Neural progenitor cell (in vitro differentiated cells): Measurements from ENCODE around the gene MT1A. TPM values are rescaled to one million over a fixed set of nuclear protein-coding genes. Genes with fewer than 3 reads are reported as not detected.

Experiments used
- DNase-seq: peaks from one replicate; pipeline ENCODE4 v3.0.0-alpha.2; 2016; ENCODE audit warnings: low spot score
- H2AFZ ChIP-seq: fragments of 200-600 bp; sonication (generic); replicated peaks from 2 replicates; pipeline ENCODE4 v1.6.1; 2016; ENCODE audit warnings: antibody characterized with exemption
- H3F3A ChIP-seq: fragments of 200-600 bp; sonication (generic); 2 replicates; pipeline ENCODE4 v1.6.1; 2016; ENCODE audit warnings: antibody characterized with exemption, low read depth
- H3K27ac ChIP-seq: fragments of 200-600 bp; sonication (generic); 2 replicates; pipeline ENCODE4 v1.5.1; 2016; ENCODE audit warnings: mild to moderate bottlenecking
- H3K27me3 ChIP-seq: fragments of 200-600 bp; sonication (generic); 2 replicates; pipeline ENCODE4 v1.6.1; 2016; ENCODE audit warnings: mild to moderate bottlenecking, moderate library complexity
- H3K36me3 ChIP-seq: fragments of 200-600 bp; sonication (generic); 2 replicates; pipeline ENCODE4 v1.5.1; 2016
- H3K4me1 ChIP-seq: fragments of 200-600 bp; sonication (generic); 2 replicates; pipeline ENCODE4 v1.6.1; 2016; ENCODE audit warnings: mixed run types
- H3K4me2 ChIP-seq: fragments of 200-600 bp; sonication (generic); 2 replicates; pipeline ENCODE4 v1.6.1; 2016
- H3K4me3 ChIP-seq: fragments of 200-600 bp; sonication (generic); 2 replicates; pipeline ENCODE4 v1.5.1; 2016
- H3K79me2 ChIP-seq: fragments of 200-600 bp; sonication (generic); 2 replicates; pipeline ENCODE4 v1.6.1; 2016; ENCODE audit warnings: low read depth
- H3K9ac ChIP-seq: fragments of 200-600 bp; sonication (generic); 2 replicates; pipeline ENCODE4 v1.6.1; 2016
- H3K9me3 ChIP-seq: fragments of 200-600 bp; sonication (generic); 2 replicates; pipeline ENCODE4 v1.5.1; 2016; ENCODE audit warnings: low read depth
- H4K20me1 ChIP-seq: fragments of 200-600 bp; sonication (generic); 2 replicates; pipeline ENCODE4 v1.6.1; 2016; ENCODE audit warnings: low read depth
- H3K27ac Mint-ChIP-seq: 3 replicates; pipeline ENCODE4 v1.8.0; 2021; ENCODE audit warnings: mixed read lengths
- H3K27me3 Mint-ChIP-seq: 2 replicates; pipeline ENCODE4 v1.8.0; 2022; ENCODE audit warnings: low read depth, mild to moderate bottlenecking, inconsistent platforms, moderate library complexity, mixed read lengths; ENCODE audit not compliant: insufficient read depth
- H3K36me3 Mint-ChIP-seq: 3 replicates; pipeline ENCODE4 v1.8.0; 2021; ENCODE audit warnings: mixed read lengths
- H3K4me1 Mint-ChIP-seq: 3 replicates; pipeline ENCODE4 v1.8.0; 2021; ENCODE audit warnings: mixed read lengths
- H3K4me3 Mint-ChIP-seq: 3 replicates; pipeline ENCODE4 v1.8.0; 2021; ENCODE audit warnings: mild to moderate bottlenecking, moderate library complexity, mixed read lengths
- H3K9me3 Mint-ChIP-seq: 3 replicates; pipeline ENCODE4 v1.8.0; 2020; ENCODE audit warnings: mixed read lengths
- EZH2 ChIP-seq: fragments of 200-600 bp; sonication (generic); IDR thresholded peaks from 2 replicates; pipeline ENCODE4 v1.6.1; 2017; ENCODE audit warnings: antibody characterized with exemption, mild to moderate bottlenecking, moderate library complexity
- EZH2phosphoT487 ChIP-seq: fragments of 200-600 bp; sonication (generic); IDR thresholded peaks from 2 replicates; pipeline ENCODE4 v1.6.1; 2017; ENCODE audit warnings: antibody characterized with exemption
- total RNA-seq: library from RNA; depleted of rRNA; stranded (reverse); fragments of >200 nt; gene quantifications from 2 replicates; pipeline ENCODE4 v1.2.3, GENCODE V29; 2015; ENCODE audit warnings: low replicate concordance
- TF ChIP-seq, protein P1 (sequence below): fragments of 200-600 bp; sonication (generic); IDR thresholded peaks from 2 replicates; pipeline ENCODE4 v1.5.1; 2017; ENCODE audit warnings: antibody characterized with exemption, mild to moderate bottlenecking

The MT1A gene
- total RNA-seq, 1 donor from 2014 or later: not detected

DNA sequence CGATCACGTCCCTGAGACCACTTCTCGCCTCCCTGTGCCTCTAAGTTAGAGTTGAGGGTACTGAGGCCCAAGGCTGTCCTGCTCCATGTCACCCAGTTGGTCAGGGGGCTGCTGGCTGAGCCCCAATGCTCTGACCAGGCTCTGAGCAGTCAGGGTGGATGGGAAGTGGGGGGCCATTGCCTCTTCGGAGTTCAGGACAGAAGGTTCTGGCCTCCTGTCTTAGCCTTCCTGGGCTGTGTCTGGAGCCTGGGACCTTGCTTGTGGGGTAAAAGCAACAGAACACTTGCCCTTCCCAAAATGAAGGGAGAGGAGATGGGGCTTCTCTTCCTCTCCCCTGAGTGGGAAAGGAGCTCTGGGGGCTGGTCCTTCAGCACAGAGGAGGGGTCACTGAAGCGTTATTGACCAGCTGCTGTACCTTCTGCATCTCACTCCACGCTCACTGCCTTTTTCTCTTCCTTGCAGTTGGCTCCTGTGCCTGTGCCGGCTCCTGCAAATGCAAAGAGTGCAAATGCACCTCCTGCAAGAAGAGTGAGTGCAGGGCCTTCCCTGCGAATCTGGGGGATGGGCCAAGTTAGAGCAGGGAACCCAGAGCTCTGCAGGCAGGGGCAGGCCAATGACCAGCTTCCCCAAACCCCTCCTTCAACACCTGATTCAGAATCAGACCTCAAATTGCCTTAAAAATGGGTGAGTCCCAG lies 44.4 kb downstream of the MT1A start:
- Histone ChIP-seq H3K4me3 (peak overlapping the region; percentile 58), H3K9me3 (no peaks in the 10 kb centered on the region), H4K20me1 (no peaks in the 10 kb centered on the region), H3K27ac (no peak overlapping the region), H2AFZ (peak overlapping the region; percentile 90), H3K79me2 (no peaks in the 10 kb centered on the region), H3K9ac (no peak overlapping the region), H3F3A (peaks cover 5% of the 10 kb centered on the region), H3K27me3 (peaks cover 68% of the 10 kb centered on the region), H3K4me2 (peak overlapping the region; percentile 93), H3K36me3 (no peaks in the 10 kb centered on the region), H3K4me1 (peaks cover 5% of the 10 kb centered on the region)
- no peak for DNase-seq
- Mint-ChIP-seq H3K4me3 (peak overlapping the region; percentile 89), H3K36me3 (peaks cover 3% of the 10 kb centered on the region), H3K9me3 (peaks cover 10% of the 10 kb centered on the region), H3K4me1 (peaks cover 22% of the 10 kb centered on the region), H3K27me3 (peaks cover 12% of the 10 kb centered on the region), H3K27ac (no peak overlapping the region)
- TF ChIP-seq EZH2 (no peak), EZH2phosphoT487 (no peak)
- TF ChIP-seq, protein P1, sequence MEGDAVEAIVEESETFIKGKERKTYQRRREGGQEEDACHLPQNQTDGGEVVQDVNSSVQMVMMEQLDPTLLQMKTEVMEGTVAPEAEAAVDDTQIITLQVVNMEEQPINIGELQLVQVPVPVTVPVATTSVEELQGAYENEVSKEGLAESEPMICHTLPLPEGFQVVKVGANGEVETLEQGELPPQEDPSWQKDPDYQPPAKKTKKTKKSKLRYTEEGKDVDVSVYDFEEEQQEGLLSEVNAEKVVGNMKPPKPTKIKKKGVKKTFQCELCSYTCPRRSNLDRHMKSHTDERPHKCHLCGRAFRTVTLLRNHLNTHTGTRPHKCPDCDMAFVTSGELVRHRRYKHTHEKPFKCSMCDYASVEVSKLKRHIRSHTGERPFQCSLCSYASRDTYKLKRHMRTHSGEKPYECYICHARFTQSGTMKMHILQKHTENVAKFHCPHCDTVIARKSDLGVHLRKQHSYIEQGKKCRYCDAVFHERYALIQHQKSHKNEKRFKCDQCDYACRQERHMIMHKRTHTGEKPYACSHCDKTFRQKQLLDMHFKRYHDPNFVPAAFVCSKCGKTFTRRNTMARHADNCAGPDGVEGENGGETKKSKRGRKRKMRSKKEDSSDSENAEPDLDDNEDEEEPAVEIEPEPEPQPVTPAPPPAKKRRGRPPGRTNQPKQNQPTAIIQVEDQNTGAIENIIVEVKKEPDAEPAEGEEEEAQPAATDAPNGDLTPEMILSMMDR: no peak

DNA sequence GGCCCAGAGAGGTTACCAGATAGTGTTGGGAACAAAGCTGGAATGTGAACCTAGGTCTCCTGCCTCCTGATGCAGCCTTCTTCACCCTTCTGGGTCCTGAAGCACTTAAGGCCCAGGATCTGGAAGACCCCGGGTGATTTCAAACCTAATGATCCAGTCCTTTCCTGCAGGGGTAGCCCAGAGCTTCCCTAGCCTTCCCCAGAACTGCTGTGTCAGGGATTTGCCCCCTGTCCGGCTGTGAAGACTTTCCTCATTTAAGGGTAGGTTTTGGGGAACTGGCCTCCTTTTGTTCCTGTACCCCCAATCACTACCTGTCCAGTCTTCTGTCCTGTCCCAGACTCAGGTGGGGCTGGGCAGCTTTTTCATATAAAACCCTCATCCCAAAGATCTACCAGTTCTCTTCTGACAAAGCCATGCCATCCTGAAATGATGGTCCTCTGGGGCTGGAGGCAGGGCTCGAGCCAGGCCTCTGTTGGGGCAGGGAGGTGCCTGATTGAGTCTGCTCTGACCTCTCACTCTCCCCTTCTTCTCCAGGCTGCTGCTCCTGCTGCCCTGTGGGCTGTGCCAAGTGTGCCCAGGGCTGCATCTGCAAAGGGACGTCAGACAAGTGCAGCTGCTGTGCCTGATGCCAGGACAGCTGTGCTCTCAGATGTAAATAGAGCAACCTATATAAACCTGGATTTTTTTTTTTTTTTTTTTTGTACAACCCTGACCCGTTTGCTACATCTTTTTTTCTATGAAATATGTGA lies 45.1 kb downstream of the MT1A start:
- peaks cover 3% of the 10 kb centered on the region for H3K36me3 Mint-ChIP-seq
- Histone ChIP-seq H3K4me2 (peak overlapping the region; percentile 93), H3K27ac (no peak overlapping the region), H3F3A (peaks cover 5% of the 10 kb centered on the region), H3K79me2 (no peaks in the 10 kb centered on the region), H3K9me3 (no peaks in the 10 kb centered on the region), H3K4me3 (no peak overlapping the region), H3K27me3 (peaks cover 61% of the 10 kb centered on the region), H2AFZ (no peak overlapping the region), H3K9ac (no peak overlapping the region), H3K36me3 (no peaks in the 10 kb centered on the region), H3K4me1 (peaks cover 5% of the 10 kb centered on the region), H4K20me1 (no peaks in the 10 kb centered on the region)
- H3K27me3 Mint-ChIP-seq: peaks cover 17% of the 10 kb centered on the region
- TF ChIP-seq EZH2: no peak
- TF ChIP-seq EZH2phosphoT487: no peak
- TF ChIP-seq, protein P1: no peak
- peaks cover 22% of the 10 kb centered on the region for H3K4me1 Mint-ChIP-seq
- peak overlapping the region; percentile 89 for H3K4me3 Mint-ChIP-seq
- H3K27ac Mint-ChIP-seq: no peak overlapping the region
- no peak for DNase-seq
- peaks cover 14% of the 10 kb centered on the region for H3K9me3 Mint-ChIP-seq

DNA sequence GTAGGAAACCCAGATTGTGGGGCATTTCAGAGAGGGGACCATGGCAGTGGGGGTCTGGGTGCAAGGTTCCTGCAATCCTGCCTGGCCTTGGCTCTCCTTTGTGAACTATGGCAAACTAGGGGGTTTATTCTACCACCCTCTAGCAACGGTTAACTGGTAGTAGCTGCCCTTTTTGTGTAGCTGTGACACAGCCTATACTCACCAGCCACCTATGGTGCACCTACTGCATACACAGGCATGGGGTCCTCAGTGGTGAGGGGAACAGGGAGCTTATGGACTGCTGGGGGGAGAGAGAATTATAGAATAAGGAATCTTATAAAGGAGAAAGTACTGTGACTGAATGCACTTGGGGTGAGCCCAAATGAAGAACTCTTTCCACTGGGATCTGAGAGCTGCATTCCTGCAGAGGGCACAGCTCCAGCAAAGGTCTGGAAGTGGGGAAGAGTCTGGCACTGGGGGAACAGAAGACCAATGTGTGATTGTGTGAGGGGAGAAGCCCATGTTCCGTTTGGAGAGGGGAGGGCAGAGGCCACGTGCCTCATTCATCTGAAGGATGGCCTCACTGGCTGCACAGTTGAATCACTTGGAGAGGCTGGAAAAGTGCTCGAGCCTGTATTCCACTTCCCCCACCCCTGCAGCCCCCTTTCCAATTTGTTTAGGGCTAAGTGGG lies 45.9 kb downstream of the MT1A start:
- H4K20me1 ChIP-seq: no peaks in the 10 kb centered on the region
- H3F3A ChIP-seq: peaks cover 5% of the 10 kb centered on the region
- no peak overlapping the region for H3K27ac Mint-ChIP-seq
- H3K27me3 Mint-ChIP-seq: peaks cover 17% of the 10 kb centered on the region
- TF ChIP-seq EZH2 (no peak), EZH2phosphoT487 (no peak)
- TF ChIP-seq, protein P1: no peak
- DNase-seq: no peak
- peaks cover 5% of the 10 kb centered on the region for H3K4me1 ChIP-seq
- H3K4me1 Mint-ChIP-seq: peaks cover 24% of the 10 kb centered on the region
- H3K4me3 ChIP-seq: no peak overlapping the region
- peaks cover 3% of the 10 kb centered on the region for H3K36me3 Mint-ChIP-seq
- no peaks in the 10 kb centered on the region for H3K36me3 ChIP-seq
- peaks cover 14% of the 10 kb centered on the region for H3K9me3 Mint-ChIP-seq
- no peak overlapping the region for H3K4me2 ChIP-seq
- no peaks in the 10 kb centered on the region for H3K9me3 ChIP-seq
- peak overlapping the region; percentile 89 for H3K4me3 Mint-ChIP-seq
- H3K27ac ChIP-seq: no peak overlapping the region
- H3K27me3 ChIP-seq: peaks cover 53% of the 10 kb centered on the region
- H2AFZ ChIP-seq: no peak overlapping the region
- no peak overlapping the region for H3K9ac ChIP-seq
- no peaks in the 10 kb centered on the region for H3K79me2 ChIP-seq
